NCI-H510A (cell line): ENCODE measurements around the gene BCAR3.
"Not testable (repeated sequence)": the region's sequence is repeated elsewhere in the genome, so short reads cannot be mapped to it uniquely, and the experiment has no call there.

Source experiments
- DNase-seq: peaks from one replicate; lab custom pipeline; 2025; lab: John Stamatoyannopoulos, UW

Gene BCAR3

GRCh38 chr1:93576746-93577145, 104.9 kb downstream of the BCAR3 start:
- DNase-seq = no peak

- DNase-seq = peak; percentile 43
These were observed 105.3 kb downstream of the BCAR3 start for GRCh38 chr1:93576346-93576745.

GRCh38 chr1:93575621-93576284, 105.9 kb downstream of the BCAR3 start:
- peak; percentile 93 for DNase-seq

GRCh38 chr1:93574991-93575390, 106.6 kb downstream of the BCAR3 start:
- DNase-seq = no peak

GRCh38 chr1:93574511-93574910, 107.1 kb downstream of the BCAR3 start:
- DNase-seq = no peak

- DNase-seq = no peak
These were observed 107.6 kb downstream of the BCAR3 start for GRCh38 chr1:93573940-93574469.

GRCh38 chr1:93571623-93572310, 109.9 kb downstream of the BCAR3 start:
- DNase-seq = no peak

- no peak for DNase-seq
These were observed 112.1 kb downstream of the BCAR3 start for GRCh38 chr1:93569489-93569888.

GRCh38 chr1:93567255-93567918, 114.2 kb downstream of the BCAR3 start:
- no peak for DNase-seq

GRCh38 chr1:93566227-93566626, 115.4 kb downstream of the BCAR3 start:
- DNase-seq = no peak

GRCh38 chr1:93565496-93566206, 116.0 kb downstream of the BCAR3 start:
- no peak for DNase-seq

GRCh38 chr1:93559695-93560094, 121.9 kb downstream of the BCAR3 start:
- DNase-seq = no peak

GRCh38 chr1:93559045-93559444, 122.6 kb downstream of the BCAR3 start:
- DNase-seq = no peak

GRCh38 chr1:93556291-93556690, 125.3 kb downstream of the BCAR3 start:
- peak; percentile 44 for DNase-seq

GRCh38 chr1:93554883-93555872, 126.5 kb downstream of the BCAR3 start:
- DNase-seq = no peak

- not testable (repeated sequence) for DNase-seq
These were observed 127.6 kb downstream of the BCAR3 start for GRCh38 chr1:93553886-93554490.

- DNase-seq = no peak
These were observed 128.7 kb downstream of the BCAR3 start for GRCh38 chr1:93552741-93553455.

- DNase-seq = no peak
These were observed 131.8 kb downstream of the BCAR3 start for GRCh38 chr1:93549811-93550210.

GRCh38 chr1:93549131-93549530, 132.5 kb downstream of the BCAR3 start:
- DNase-seq = no peak
